Progenitor cell of endocrine pancreas (in vitro differentiated cells): ENCODE results near the gene ADAMTSL4. TPM values are rescaled to one million over a fixed set of nuclear protein-coding genes. Genes with fewer than 3 reads are reported as not detected.
A peak's percentile ranks its signal among the peaks of the same experiment; 100 is the strongest.
"Not testable (repeated sequence)": the region's sequence is repeated elsewhere in the genome, so short reads cannot be mapped to it uniquely, and the experiment has no call there.

Experiments
- DNase-seq: peaks from one replicate; pipeline ENCODE4 v3.0.0; 2021; ENCODE audit warnings: low spot score; ENCODE audit not compliant: unreplicated experiment
- H3K27ac Mint-ChIP-seq: 2 replicates; pipeline ENCODE4 v1.8.0; 2021; ENCODE audit warnings: mild to moderate bottlenecking, moderate library complexity, mixed read lengths
- H3K27me3 Mint-ChIP-seq: 2 replicates; pipeline ENCODE4 v1.8.0; 2021; ENCODE audit warnings: mixed read lengths
- H3K36me3 Mint-ChIP-seq: 2 replicates; pipeline ENCODE4 v1.8.0; 2022; ENCODE audit warnings: mixed read lengths; ENCODE audit not compliant: insufficient read depth
- H3K4me1 Mint-ChIP-seq: 2 replicates; pipeline ENCODE4 v1.8.0; 2021; ENCODE audit warnings: low read depth, mixed read lengths
- H3K4me3 Mint-ChIP-seq: 2 replicates; pipeline ENCODE4 v1.8.0; 2021; ENCODE audit warnings: low read depth, mild to moderate bottlenecking, moderate library complexity, mixed read lengths
- H3K9me3 Mint-ChIP-seq: 2 replicates; pipeline ENCODE4 v1.8.0; 2021; ENCODE audit warnings: low read depth, mixed read lengths
- total RNA-seq: library from RNA; stranded (reverse); gene quantifications from 2 replicates; pipeline ENCODE4 v1.2.1, GENCODE V29; 2021
- TF ChIP-seq, protein P1 (sequence below): fragments of 200-600 bp; sonication (generic); IDR thresholded peaks from one replicate; pipeline ENCODE4 v1.5.0; 2021; ENCODE audit warnings: antibody characterized with exemption, mild to moderate bottlenecking; ENCODE audit not compliant: unreplicated experiment

Gene ADAMTSL4
- total RNA-seq, 1 donor from 2014 or later: 5.5 TPM

DNA sequence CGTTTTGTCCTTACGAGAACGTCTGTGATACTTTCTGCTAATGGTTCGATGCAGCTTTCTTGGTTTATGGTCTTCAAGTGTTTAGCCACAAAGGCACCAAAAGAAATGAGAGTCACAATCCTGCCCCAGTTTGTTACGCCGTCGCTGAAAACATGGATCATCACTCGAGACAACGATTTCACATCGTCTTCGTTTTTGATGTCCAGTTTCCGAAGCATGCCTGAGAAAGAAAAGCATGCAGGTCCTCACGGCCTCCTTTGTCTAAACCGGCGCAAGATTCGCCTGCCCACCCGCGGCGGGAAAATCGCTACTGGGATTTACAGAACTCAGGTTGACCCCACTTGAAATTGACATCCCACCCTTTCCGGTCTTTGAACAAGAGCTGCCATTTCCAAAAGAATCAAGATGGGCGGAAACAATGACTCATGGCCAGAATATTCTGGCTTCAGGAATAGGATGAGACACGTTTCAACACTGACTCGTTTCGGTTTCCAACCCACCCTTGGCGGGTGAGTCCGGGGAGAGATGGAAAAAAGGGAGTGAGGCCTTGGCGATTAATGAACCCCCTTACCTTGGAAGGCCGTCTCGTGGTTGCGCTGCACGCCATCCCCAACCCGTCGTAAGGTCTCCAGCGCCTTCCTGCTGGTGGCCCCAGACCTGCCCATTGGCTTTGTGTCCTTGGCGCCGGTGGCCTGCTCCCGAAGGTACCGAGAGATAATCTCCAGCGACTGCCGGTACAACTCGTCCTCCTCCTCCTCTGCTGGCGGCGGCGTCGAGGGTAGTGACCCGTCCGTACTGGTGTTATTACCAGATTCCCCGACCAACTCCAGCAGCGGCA lies 29.3 kb downstream of the ADAMTSL4 start:
- TF ChIP-seq, protein P1, sequence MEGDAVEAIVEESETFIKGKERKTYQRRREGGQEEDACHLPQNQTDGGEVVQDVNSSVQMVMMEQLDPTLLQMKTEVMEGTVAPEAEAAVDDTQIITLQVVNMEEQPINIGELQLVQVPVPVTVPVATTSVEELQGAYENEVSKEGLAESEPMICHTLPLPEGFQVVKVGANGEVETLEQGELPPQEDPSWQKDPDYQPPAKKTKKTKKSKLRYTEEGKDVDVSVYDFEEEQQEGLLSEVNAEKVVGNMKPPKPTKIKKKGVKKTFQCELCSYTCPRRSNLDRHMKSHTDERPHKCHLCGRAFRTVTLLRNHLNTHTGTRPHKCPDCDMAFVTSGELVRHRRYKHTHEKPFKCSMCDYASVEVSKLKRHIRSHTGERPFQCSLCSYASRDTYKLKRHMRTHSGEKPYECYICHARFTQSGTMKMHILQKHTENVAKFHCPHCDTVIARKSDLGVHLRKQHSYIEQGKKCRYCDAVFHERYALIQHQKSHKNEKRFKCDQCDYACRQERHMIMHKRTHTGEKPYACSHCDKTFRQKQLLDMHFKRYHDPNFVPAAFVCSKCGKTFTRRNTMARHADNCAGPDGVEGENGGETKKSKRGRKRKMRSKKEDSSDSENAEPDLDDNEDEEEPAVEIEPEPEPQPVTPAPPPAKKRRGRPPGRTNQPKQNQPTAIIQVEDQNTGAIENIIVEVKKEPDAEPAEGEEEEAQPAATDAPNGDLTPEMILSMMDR: no peak
- Mint-ChIP-seq H3K36me3 (peaks cover 44% of the 10 kb centered on the region), H3K4me1 (peaks cover 35% of the 10 kb centered on the region), H3K9me3 (no peaks in the 10 kb centered on the region), H3K4me3 (peak overlapping the region; percentile 95), H3K27ac (peak overlapping the region; percentile 100), H3K27me3 (no peaks in the 10 kb centered on the region)
- DNase-seq: no peak

- Mint-ChIP-seq H3K4me1 (peaks cover 34% of the 10 kb centered on the region), H3K9me3 (no peaks in the 10 kb centered on the region), H3K27ac (peak within 1 kb of the TSS; percentile 100), H3K27me3 (no peaks in the 10 kb centered on the region), H3K4me3 (peak within 1 kb of the TSS; percentile 95), H3K36me3 (peaks cover 38% of the 10 kb centered on the region)
- TF ChIP-seq, protein P1: no peak
- peak; percentile 85 for DNase-seq
Measured at GRCh38 chr1:150579110-150579944, 30.1 kb downstream of the ADAMTSL4 start, which contains the start of gene MCL1. Gene MCL1 (minus strand): TSS chr1:150579610. CDS start chr1:150579530, 80 bp downstream.

DNA sequence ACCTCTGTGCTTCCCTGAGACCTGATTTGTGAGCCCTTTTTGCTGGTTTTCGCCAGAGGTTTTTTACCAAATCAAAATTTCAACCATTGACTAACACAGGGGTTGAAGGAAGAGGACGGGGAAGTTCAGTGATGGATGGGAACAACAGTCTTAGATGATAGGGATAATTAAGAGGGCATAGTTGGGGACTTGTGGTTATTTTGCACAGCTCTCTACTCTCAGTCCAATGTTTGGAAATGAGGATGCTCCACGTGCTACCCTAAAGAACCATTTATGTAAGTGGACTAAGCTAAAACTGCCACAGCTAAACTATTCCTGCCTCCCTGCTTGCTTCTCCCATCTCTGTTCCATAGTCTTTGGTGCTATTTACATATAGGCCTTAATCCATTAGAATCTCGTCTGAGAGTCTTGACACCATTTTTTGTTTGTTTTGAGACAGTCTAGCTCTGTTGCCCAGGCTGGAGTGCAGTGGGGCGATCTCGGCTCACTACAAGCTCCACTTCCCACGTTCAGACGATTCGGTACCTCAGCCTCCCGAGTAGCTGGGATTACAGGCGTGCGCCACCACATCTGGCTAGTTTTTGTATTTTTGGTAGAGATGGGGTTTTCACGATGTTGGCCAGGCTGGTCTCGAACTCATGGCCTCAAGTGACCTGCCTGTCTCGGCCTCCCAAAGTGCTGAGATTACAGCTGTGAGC lies 30.9 kb downstream of the ADAMTSL4 start:
- peaks cover 34% of the 10 kb centered on the region for H3K36me3 Mint-ChIP-seq
- H3K27me3 Mint-ChIP-seq: no peaks in the 10 kb centered on the region
- peaks cover 27% of the 10 kb centered on the region for H3K4me1 Mint-ChIP-seq
- peak overlapping the region; percentile 84 for H3K4me3 Mint-ChIP-seq
- no peak for DNase-seq
- H3K27ac Mint-ChIP-seq: peak overlapping the region; percentile 99
- TF ChIP-seq, protein P1: no peak
- no peaks in the 10 kb centered on the region for H3K9me3 Mint-ChIP-seq

GRCh38 chr1:150580966-150581365 lies 31.8 kb downstream of the ADAMTSL4 start:
- not testable (repeated sequence) for DNase-seq, H3K27me3 Mint-ChIP-seq, H3K9me3 Mint-ChIP-seq
- H3K4me3 Mint-ChIP-seq: peak overlapping the region; percentile 84
- peaks cover 29% of the 10 kb centered on the region for H3K36me3 Mint-ChIP-seq
- H3K27ac Mint-ChIP-seq: peak overlapping the region; percentile 99
- peaks cover 18% of the 10 kb centered on the region for H3K4me1 Mint-ChIP-seq

- DNase-seq, H3K9me3 Mint-ChIP-seq: not testable (repeated sequence)
Measured at GRCh38 chr1:150581437-150581836, 32.2 kb downstream of the ADAMTSL4 start.

GRCh38 chr1:150581962-150582361 lies 32.8 kb downstream of the ADAMTSL4 start:
- not testable (repeated sequence) for H3K4me3 Mint-ChIP-seq, H3K27ac Mint-ChIP-seq

More at GRCh38 chr1:150581437-150581836, 32.2 kb downstream of the ADAMTSL4 start:
- H3K27ac Mint-ChIP-seq, H3K4me3 Mint-ChIP-seq, H3K27me3 Mint-ChIP-seq: not testable (repeated sequence)
- Mint-ChIP-seq H3K36me3 (peaks cover 27% of the 10 kb centered on the region), H3K4me1 (peaks cover 14% of the 10 kb centered on the region)

More at GRCh38 chr1:150581962-150582361, 32.8 kb downstream of the ADAMTSL4 start:
- not testable (repeated sequence) for H3K4me1 Mint-ChIP-seq, H3K9me3 Mint-ChIP-seq, DNase-seq, H3K27me3 Mint-ChIP-seq
- peaks cover 23% of the 10 kb centered on the region for H3K36me3 Mint-ChIP-seq
